GM21515 (cell line): ENCODE results near the gene CD63.

Experiments used
- ATAC-seq: cut with Tn5 transposase; IDR thresholded peaks from one replicate; pipeline ENCODE4 v1.9.1; 2021; ENCODE audit not compliant: unreplicated experiment

CD63 gene

DNA sequence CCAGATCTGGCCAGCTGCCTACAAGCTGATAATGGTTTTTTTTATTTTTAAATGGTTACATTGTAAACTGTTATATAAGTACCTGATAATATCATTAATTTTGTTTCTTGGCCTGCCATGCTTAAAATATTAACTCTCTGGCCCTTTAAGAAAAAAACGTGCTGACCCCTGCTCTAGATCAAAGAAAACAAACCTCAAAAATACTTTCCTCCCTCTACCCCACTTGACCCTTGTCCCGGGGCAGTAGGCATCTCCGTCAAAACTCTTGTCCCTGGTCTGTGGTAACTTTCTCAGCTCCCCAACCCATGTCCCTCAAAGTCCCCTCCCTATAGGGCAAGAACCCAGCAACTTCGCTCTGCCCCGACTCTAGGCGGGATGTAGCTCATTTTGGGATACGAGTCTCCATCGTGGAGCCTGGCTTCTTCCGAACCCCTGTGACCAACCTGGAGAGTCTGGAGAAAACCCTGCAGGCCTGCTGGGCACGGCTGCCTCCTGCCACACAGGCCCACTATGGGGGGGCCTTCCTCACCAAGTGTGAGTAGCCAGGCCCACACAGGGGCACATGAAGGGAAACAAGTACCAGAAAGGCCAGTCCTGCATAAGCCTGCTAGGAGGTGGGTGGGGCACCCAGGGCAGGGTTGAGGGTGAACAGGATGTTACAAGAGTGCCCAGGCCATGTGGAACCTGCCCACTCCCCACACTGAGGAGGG lies 5.1 kb downstream of the CD63 start:
- ATAC-seq, result no peak

DNA sequence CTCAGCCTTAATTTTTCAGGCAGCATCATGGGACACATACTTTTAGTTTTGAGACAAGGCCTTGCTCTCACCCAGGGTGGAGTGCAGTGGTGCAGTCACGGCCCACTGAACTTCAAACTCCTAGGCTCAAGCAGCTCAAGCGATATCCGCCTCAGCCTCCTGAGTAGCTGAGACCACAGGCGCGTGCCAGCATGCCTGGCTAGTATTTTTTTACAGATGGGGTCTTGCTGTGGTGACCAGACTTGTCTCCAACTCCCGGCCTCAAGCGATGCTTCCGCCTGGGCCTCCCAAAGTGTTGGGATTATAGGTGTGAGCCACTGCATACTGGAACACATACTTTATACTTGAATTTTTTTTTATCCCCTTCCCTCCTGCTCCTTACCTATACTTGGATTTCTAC lies 5.9 kb downstream of the CD63 start:
- no peak for ATAC-seq

DNA sequence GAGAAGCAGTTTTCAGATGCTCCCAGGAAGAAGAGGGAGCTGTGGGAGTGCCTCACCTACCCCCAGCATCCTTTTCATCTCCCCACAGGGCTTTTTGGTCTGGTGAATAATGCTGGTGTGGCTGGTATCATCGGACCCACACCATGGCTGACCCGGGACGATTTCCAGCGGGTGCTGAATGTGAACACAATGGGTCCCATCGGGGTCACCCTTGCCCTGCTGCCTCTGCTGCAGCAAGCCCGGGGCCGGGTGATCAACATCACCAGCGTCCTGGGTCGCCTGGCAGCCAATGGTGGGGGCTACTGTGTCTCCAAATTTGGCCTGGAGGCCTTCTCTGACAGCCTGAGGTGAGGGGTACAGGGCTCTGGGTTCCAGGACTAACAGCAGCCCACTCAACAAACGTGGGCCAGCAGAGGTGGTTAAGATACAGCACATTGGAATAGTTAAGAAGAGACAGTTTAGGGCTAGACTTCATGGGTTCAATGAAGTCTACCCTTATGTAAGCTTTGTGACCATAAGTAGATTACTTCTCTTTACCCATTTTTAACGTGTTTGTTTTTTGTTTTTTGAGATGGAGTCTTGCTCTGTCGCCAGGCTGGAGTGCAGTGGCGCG lies 7.1 kb downstream of the CD63 start:
- ATAC-seq, result no peak

DNA sequence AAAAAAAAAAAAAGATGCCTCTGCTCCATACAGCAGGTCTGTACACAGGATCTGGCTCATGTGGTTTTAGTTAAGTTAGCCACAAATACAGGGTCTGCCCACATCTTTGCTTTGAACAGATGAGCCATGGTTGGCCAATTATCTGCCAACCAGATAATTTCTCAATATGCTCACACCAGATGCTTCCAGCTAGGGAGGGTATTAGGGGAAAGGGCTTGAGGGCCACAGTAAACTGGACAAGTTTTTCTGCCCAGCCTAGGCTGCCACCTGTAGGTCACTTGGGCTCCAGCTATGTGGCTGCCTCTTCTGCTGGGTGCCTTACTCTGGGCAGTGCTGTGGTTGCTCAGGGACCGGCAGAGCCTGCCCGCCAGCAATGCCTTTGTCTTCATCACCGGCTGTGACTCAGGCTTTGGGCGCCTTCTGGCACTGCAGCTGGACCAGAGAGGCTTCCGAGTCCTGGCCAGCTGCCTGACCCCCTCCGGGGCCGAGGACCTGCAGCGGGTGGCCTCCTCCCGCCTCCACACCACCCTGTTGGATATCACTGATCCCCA lies 7.8 kb downstream of the CD63 start:
- no peak for ATAC-seq

- no peak for ATAC-seq
Measured at GRCh38 chr12:55720071-55720564, 8.7 kb downstream of the CD63 start, which contains the start of gene RDH5. Gene RDH5 (plus strand): TSS chr12:55720393. CDS start chr12:55721185, 792 bp downstream.

DNA sequence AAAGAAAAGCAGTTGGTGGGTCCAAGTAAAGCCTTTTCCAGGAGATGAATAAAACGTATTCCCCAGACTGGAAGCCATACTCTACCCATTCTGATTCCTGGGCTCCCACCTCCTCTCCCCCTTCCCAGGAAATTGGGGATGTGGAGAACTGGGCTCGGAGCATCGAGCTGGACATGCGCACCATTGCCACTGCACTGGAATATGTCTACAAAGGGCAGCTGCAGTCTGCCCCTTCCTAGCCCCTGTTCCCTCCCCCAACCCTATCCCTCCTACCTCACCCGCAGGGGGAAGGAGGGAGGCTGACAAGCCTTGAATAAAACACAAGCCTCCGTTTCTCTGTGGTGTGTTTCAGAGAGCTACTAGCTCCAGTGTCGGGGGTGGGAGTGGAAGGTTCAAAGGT lies 9.4 kb downstream of the CD63 start:
- no peak for ATAC-seq

DNA sequence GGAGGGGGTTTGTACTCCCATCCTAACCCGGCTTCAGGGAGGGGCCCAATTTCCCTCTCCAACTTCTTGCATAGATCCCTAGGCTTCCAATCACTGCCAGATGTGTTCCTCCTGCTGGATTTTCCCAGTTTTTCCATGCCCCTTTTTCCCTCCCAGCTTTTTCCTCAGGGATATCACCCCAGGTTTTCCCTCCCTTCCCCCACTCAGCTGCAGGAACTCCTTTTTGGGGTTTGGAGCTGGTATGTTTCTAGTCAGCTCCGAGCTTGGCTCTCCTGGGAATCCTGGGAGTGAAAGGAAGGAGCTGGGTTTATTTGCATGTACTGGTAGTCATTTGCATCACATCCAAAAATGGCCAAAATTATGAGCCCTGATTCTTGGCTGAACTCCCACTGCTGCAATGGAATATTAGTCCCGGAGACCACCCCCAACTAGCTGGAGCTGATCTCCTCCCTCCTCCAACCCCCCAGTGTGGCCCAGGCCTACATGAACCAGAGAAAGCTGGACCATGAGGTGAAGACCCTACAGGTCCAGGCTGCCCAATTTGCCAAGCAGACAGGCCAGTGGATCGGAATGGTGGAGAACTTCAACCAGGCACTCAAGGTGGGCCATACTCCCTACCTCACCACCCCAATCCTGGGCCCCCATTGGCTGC lies 10.1 kb downstream of the CD63 start:
- ATAC-seq, result no peak

GRCh38 chr12:55718015-55718414 lies 10.8 kb downstream of the CD63 start:
- no peak for ATAC-seq

DNA sequence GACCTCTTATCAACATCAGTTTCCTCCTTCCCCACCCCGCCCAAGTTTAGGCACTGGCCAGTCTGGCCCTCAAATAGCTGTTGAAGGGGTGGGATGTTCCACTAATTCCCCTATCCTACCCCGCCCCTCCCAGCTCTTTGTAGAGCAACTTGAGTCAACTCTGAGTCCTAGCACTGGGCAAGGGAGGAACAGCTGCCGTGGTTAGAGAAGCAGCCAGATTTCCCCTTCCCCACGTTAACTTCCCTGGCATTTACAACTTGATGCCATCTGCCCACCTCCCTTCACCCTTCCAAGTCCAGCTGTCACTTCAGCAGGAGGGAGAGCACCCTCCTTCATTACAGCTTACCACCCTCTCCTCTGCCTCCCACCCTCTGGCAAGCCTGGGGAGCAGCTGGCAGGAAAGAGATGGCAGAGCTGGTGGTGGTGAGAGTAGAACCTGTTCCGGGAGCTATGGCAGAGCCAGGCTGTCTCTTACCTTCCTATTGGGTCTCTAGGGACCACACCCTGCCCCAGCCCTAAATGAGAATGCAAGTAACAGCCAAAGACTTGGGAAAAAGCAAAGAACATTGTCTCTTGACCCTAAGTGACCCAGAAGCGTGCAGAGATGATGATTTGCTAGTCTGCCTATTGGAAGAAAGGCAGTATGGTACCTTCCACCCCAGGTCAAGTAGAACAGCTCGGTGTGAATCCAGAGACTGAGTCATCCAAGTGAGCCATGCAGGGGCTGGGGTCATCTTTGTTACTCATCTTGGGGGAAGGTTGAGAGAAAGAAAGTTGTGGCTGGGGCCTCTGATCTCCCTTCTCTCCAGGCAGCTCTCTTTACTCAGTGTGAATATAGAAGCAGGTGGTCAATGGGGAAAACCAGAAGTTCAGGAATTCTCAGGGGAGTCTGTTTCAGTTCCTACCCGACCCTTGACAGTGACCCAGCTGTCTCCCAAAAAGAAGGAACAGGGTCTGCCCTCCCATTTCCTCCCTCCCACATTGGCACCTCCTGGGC lies 11.5 kb downstream of the CD63 start:
- ATAC-seq, result no peak

GRCh38 chr12:55716582-55716957 lies 12.2 kb downstream of the CD63 start:
- peak; percentile 33 for ATAC-seq

DNA sequence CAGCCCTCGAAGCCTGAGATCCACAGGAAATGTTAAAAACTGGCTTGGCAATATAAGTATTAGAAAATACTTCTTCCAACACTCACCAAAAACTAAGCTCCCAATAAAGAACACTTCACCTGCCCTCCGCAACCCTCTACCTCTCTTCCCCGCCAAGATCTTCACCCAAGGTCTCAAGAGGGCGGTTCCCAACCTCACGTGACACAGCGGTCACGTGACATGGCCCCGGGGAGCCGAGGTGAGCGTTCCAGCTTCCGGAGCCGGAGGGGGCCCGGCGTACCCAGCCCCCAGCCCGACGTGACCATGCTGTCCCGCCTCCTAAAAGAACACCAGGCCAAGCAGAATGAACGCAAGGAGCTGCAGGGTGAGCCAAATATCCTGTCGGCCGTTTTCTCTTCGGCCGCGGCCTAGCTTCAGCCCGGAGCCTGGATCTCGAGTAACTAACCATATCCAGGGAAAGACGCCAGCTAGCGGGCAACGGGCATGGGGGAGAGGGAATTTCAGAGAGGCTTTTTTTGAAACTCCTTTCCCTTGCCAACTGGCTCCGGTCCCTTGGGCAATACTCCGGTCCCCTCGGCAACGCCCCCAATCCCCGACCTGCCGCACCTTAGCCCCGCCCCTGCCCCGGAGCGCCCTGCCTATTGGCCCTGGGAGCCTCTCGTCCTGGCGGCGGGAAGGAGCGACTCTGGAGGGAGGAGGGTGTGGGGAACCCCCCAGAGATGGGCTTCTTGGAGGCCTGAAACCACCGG lies 12.8 kb downstream of the CD63 start, which contains the start of gene BLOC1S1:
TSS of gene BLOC1S1 (plus strand) at position 214 of the 749 bp plus-strand sequence. CDS start at position 220, 6 bp downstream.
- ATAC-seq, result peak; percentile 89

DNA sequence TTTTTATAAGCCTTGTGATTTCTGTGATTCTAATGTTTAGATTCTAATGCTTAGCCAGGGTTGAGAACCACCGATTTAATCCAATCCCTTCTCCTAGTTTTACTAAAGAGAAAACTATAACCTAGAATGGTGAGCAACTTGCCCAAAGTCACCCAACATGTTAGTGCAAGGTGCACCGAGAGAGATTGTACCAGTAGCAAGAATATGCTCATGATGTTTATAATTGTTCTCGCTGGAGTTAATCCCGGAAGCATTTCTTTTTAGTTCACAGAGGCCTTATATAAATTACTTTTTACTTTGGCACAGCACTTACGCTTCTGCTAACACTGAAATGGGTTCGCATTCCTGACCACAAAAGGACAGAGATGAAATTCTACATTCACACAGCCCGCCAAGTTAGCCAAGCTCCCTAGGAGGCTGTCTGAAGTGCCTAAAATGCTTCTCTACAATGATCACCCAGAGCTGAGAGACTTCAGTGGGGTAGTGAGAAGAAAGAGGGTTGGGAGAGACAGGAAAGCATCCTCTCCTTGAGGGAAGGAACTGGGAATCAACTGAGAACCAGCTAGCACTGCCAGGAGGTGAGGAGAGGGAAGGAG lies 13.5 kb downstream of the CD63 start:
- no peak for ATAC-seq

DNA sequence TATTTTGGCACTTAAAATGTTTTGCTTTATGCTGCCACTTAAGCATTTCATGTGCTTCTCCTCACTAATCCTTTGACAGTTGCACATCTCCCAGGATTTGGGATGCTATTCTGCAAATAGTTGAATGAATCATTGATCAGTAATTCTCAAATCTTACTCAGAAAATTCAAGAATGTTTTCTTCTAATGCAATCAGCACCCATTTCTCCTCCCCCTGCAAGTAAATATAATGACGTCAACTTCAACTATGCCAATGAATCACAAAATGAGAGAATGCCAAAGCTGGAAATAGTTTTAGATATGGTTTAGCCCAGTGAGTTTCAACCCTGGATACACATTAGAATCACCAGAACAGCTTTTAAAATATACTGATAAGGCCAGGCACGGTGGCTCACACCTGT lies 15.1 kb downstream of the CD63 start:
- ATAC-seq, result no peak

- no peak for ATAC-seq
Measured at GRCh38 chr12:55712700-55713415, 16.0 kb downstream of the CD63 start.

- ATAC-seq, result no peak
Measured at GRCh38 chr12:55711786-55712553, 16.8 kb downstream of the CD63 start.

DNA sequence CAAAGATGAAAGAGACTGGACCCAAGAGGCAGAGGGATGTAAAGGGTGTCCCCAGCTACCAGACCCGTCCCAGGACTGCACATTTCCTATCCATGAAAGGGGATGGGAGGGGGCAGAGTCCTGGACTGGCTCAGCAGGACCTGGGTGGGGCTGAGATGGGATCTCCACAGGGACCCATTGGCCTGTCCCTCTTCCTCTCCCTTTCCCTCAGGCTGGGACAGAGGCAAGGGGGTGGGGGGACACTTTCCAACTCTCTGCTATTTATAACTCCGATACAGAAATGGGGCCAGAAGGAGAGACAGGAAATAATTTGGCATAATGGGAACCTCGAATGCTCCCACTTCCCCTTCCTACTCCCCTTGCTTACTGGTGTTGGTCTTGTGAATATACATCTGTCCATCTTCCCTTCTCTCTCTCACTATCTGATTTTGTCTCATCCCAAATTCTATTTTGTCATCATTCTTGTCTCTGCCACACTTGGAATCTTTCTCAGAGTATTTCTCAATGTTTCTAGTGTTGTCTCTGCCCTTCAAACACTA lies 20.0 kb downstream of the CD63 start:
- ATAC-seq, result no peak

GRCh38 chr12:55707841-55708694 lies 20.7 kb downstream of the CD63 start, which contains the start of gene ITGA7:
Gene ITGA7 (minus strand): TSS chr12:55707904. CDS start chr12:55707682, 222 bp downstream.
- ATAC-seq, result peak; percentile 54
